Measurements from ENCODE around the gene ENTPD8.

The ENTPD8 gene

GRCh38 chr9:137441289-137441934, at the start of gene ENTPD8:
Gene ENTPD8, minus strand, starts transcription at chr9:137441357. Its CDS starts 3,072 bp downstream, at chr9:137438285.
- no peak for DNase-seq

- no peak for DNase-seq
These were observed 49.5 kb upstream of the ENTPD8 start for GRCh38 chr9:137490532-137491186.

GRCh38 chr9:137488906-137489305, 47.7 kb upstream of the ENTPD8 start:
- DNase-seq: no peak

GRCh38 chr9:137488327-137488653, 47.1 kb upstream of the ENTPD8 start:
- DNase-seq: no peak

GRCh38 chr9:137487454-137488326, 46.5 kb upstream of the ENTPD8 start:
- no peak for DNase-seq

- DNase-seq: no peak
These were observed 45.6 kb upstream of the ENTPD8 start for GRCh38 chr9:137486545-137487453.

GRCh38 chr9:137486141-137486490, 45.0 kb upstream of the ENTPD8 start:
- DNase-seq: no peak

GRCh38 chr9:137485343-137486140, 44.4 kb upstream of the ENTPD8 start:
- DNase-seq: no peak

- no peak for DNase-seq
These were observed 43.6 kb upstream of the ENTPD8 start for GRCh38 chr9:137484551-137485315.

GRCh38 chr9:137482094-137482781, 41.1 kb upstream of the ENTPD8 start:
- peak; percentile 85 for DNase-seq

- DNase-seq: no peak
These were observed 39.8 kb upstream of the ENTPD8 start for GRCh38 chr9:137480686-137481683.

GRCh38 chr9:137479892-137480685, 38.9 kb upstream of the ENTPD8 start:
- no peak for DNase-seq

- DNase-seq: peak; percentile 39
These were observed 38.1 kb upstream of the ENTPD8 start for GRCh38 chr9:137478962-137479861.

- no peak for DNase-seq
These were observed 37.4 kb upstream of the ENTPD8 start for GRCh38 chr9:137478613-137478961.

GRCh38 chr9:137477778-137478612, 36.8 kb upstream of the ENTPD8 start:
- DNase-seq: no peak

- DNase-seq: no peak
These were observed 35.7 kb upstream of the ENTPD8 start for GRCh38 chr9:137476856-137477255.

Data from EL (cell line).